Pancreas (tissue), 10 donors: ENCODE data around the gene MTA1. TPM values are rescaled to one million over a fixed set of nuclear protein-coding genes. Genes with fewer than 3 reads are reported as not detected.

ENCODE experiments used
- ATAC-seq, 4 donors: fragments of 200-7000 bp; cut with Tn5 transposase; one replicate each; pipeline versions ENCODE4 v1.8.0 to v1.9.1; 2020; ENCODE audit warnings: mild to moderate bottlenecking in 4 of 4, moderate library complexity in 4 of 4
- DNase-seq, 6 donors: peaks; one replicate each; pipeline ENCODE4 v3.0.0-alpha.2; 2020
- FAIRE-seq: peaks from 2 replicates; lab custom pipeline; 2012; peaks lifted over from hg19 to GRCh38; lab: Jason Lieb, UNC
- H3K27ac ChIP-seq, 4 donors: fragments of 200-600 bp; sonication (generic); 1 replicate in 3 of 4; 2 replicates in 1 of 4; pipeline versions ENCODE4 v1.5.0 to v1.8.0; 2020
- H3K27me3 ChIP-seq, 4 donors: fragments of 200-600 bp; one replicate each; pipeline ENCODE4 v1.8.0; 2021
- H3K36me3 ChIP-seq, 3 donors: fragments of 200-600 bp; sonication (generic) in 1 of 3; one replicate each; pipeline versions ENCODE4 v1.5.0 to v1.8.0; 2020 to 2021
- H3K4me1 ChIP-seq, 3 donors: fragments of 200-600 bp; one replicate each; pipeline ENCODE4 v1.8.0; 2021
- H3K4me3 ChIP-seq, 4 donors: fragments of 200-600 bp; sonication (generic) in 2 of 4; one replicate each; pipeline versions ENCODE4 v1.5.0 to v1.8.0; 2020 to 2021
- H3K9me3 ChIP-seq, 4 donors: fragments of 200-600 bp; one replicate each; pipeline ENCODE4 v1.8.0; 2021
- CTCF ChIP-seq, 4 donors: fragments of 200-600 bp; sonication (generic) in 3 of 4; IDR thresholded peaks; one replicate each; pipeline versions ENCODE4 v1.5.0 to v1.8.0; 2021; ENCODE audit warnings: antibody characterized with exemption in 4 of 4
- WGBS, 2 donors: extraction: QIAGEN DNeasy Blood & Tissue Kit; methylation state at CpG; one replicate each; pipeline ENCODE4 v1.1.7; 2013; 5-methylcytosine and 5-hydroxymethylcytosine counted together
- intact Hi-C, 3 donors: fragments of 100-400 bp; cut with DNase I; formaldehyde crosslinking; loops; one replicate each; pipeline versions ENCODE4 v1.11.1 to v1.14.2; 2022
- polyA plus RNA-seq, 2 donors: library from polyadenylated mRNA; stranded (reverse); fragments of 200-250 nt; gene quantifications; one replicate each; pipeline ENCODE4 v1.2.3, GENCODE V29; 2013
- total RNA-seq, 6 donors: library from RNA; stranded (reverse); fragmentation: NEBNext Ultra II Directional in 4 of 6; extraction: Animal tissue kit (Norgen Biotek cat#: 25700) in 4 of 6; gene quantifications; one replicate each; pipeline versions ENCODE4 v1.2.1 to v1.2.4, GENCODE V29; 2021 to 2023
- donor health status: healthy with polysubstance abuse.
- donor health status: DM: no; HTN: no; CAD: no; lungs with moderate emphysema.
- donor health status: DM: no; HTN: no; CAD: no.
- donor health status: control.
- donor health status: control.
- donor health status: Bipolar disorder and iron deficiency.
- donor health status: DM: yes; HTN: yes; CAD: no.
- donor health status: DM: no; HTN: no; CAD: no.
- donor health status: DM: no; HTN: no; CAD: no.
- donor health status: DM: yes; HTN: yes; CAD: no.

The MTA1 gene
- total and polyA plus RNA-seq, 8 donors, result 34.8 to 138 (median 53.2) TPM

- Histone ChIP-seq H3K36me3 (no peaks in the 10 kb centered on the region), H3K27me3 (peaks cover 0 to 4% (median 0%) of the 10 kb centered on the region in 4 donors), H3K9me3 (no peaks in the 10 kb centered on the region), H3K27ac (peak overlapping the region; percentile 66 to 83 (median 74)), H3K4me1 (peaks cover 15 to 43% (median 23%) of the 10 kb centered on the region in 3 donors), H3K4me3 (peak overlapping the region in 2 of 4 donors; percentile 65)
- DNase-seq, result no peak
- no peak for FAIRE-seq
- ATAC-seq, result no peak
- 50 to 53% methylated on average over 16 of the region's 16 CpGs for WGBS, 2 donors
- no peak for TF ChIP-seq CTCF (IDR thresholded peaks at IDR 0.05)
- intact Hi-C loops, result no loop called here
Measured at GRCh38 chr14:105476831-105477659, 57.4 kb downstream of the MTA1 start.

- H3K36me3 ChIP-seq, result no peaks in the 10 kb centered on the region
- 31 to 38% methylated on average over 31 to 55 of the region's 56 CpGs for WGBS, 2 donors
- ATAC-seq (no peak), FAIRE-seq (no peak), DNase-seq (no peak)
- peaks cover 16 to 43% (median 31%) of the 10 kb centered on the region in 3 donors for H3K4me1 ChIP-seq
- no peak overlapping the region for H3K27ac ChIP-seq
- H3K9me3 ChIP-seq, result no peaks in the 10 kb centered on the region
- H3K4me3 ChIP-seq, result no peak overlapping the region
- no peak for TF ChIP-seq CTCF (IDR thresholded peaks at IDR 0.05)
- intact Hi-C loops, result no loop called here
- H3K27me3 ChIP-seq, result peaks cover 0 to 4% (median 0%) of the 10 kb centered on the region in 4 donors
Measured at GRCh38 chr14:105477660-105478397, 58.2 kb downstream of the MTA1 start.

- no peak for ATAC-seq
- no peak for DNase-seq
- Histone ChIP-seq H3K27me3 (peaks cover 0 to 4% (median 0%) of the 10 kb centered on the region in 4 donors), H3K27ac (no peak overlapping the region), H3K36me3 (no peaks in the 10 kb centered on the region), H3K4me3 (no peak overlapping the region), H3K9me3 (no peaks in the 10 kb centered on the region), H3K4me1 (peaks cover 11 to 41% (median 31%) of the 10 kb centered on the region in 3 donors)
- TF ChIP-seq CTCF (IDR thresholded peaks at IDR 0.05), result no peak
- intact Hi-C loops, result no loop called here
- WGBS, 2 donors, result 43 to 44% methylated on average over 44 to 81 of the region's 81 CpGs
- FAIRE-seq, result no peak
Measured at GRCh38 chr14:105478398-105479251, 59.0 kb downstream of the MTA1 start.

GRCh38 chr14:105479431-105480158, 60.0 kb downstream of the MTA1 start:
- no peak for FAIRE-seq
- whole genome bisulfite sequencing, 2 donors, result 51 to 56% methylated on average over 34 of the region's 34 CpGs
- no peaks in the 10 kb centered on the region for H3K36me3 ChIP-seq
- DNase-seq, result no peak
- no peak for TF ChIP-seq CTCF (IDR thresholded peaks at IDR 0.05)
- no peak overlapping the region for H3K27ac ChIP-seq
- H3K4me3 ChIP-seq, result no peak overlapping the region
- intact Hi-C loops, result no loop called here
- ATAC-seq, result no peak
- peaks cover 0 to 4% (median 0%) of the 10 kb centered on the region in 4 donors for H3K27me3 ChIP-seq
- H3K4me1 ChIP-seq, result peaks cover 8 to 38% (median 31%) of the 10 kb centered on the region in 3 donors
- no peaks in the 10 kb centered on the region for H3K9me3 ChIP-seq
